K562 (cell line): Measurements from ENCODE around the gene PTPMT1. TPM values are rescaled to one million over a fixed set of nuclear protein-coding genes. Genes with fewer than 3 reads are reported as not detected.

Experiments used
- ARNT ChIP-seq, 2 experiments: fragments of 450-650 bp; IDR thresholded peaks; 2 replicates each; pipeline ENCODE4 v1.6.1; 2016; ENCODE audit warnings: mild to moderate bottlenecking in 1 of 2
- ILF3 ChIP-seq: fragments of 450-650 bp; IDR thresholded peaks from 2 replicates; pipeline ENCODE4 v1.6.1; 2018; ENCODE audit warnings: antibody characterized with exemption, mild to moderate bottlenecking, moderate library complexity, borderline replicate concordance
- MAFK ChIP-seq: IDR thresholded peaks from 2 replicates; pipeline ENCODE4 v1.6.1; 2011; ENCODE audit warnings: low read length, improper control_type of control experiment
- NFYB ChIP-seq: IDR thresholded peaks from 2 replicates; pipeline ENCODE4 v1.6.1; 2011; ENCODE audit warnings: mild to moderate bottlenecking, moderate library complexity; ENCODE audit not compliant: insufficient read length; ENCODE audit errors: extremely low read depth
- SNIP1 ChIP-seq: fragments of 450-650 bp; IDR thresholded peaks from 2 replicates; pipeline ENCODE4 v1.7.1; 2017; ENCODE audit warnings: low read depth, mild to moderate bottlenecking
- STAG1 ChIP-seq: sonication (generic); formaldehyde crosslinking; IDR thresholded peaks from 2 replicates; pipeline ENCODE4 v1.5.0; 2020; ENCODE audit warnings: missing genetic modification reagents, borderline replicate concordance
- TBL1XR1 ChIP-seq, 2 experiments: IDR thresholded peaks; 2 replicates each; pipeline ENCODE4 v1.6.1; 2012; ENCODE audit warnings: improper control_type of control experiment in 2 of 2, low read length in 2 of 2, mild to moderate bottlenecking in 1 of 2
- ZFP30 ChIP-seq: fragments of 250-450 bp; sonication (Bioruptor Pico); IDR thresholded peaks from 2 replicates; pipeline ENCODE4 v1.8.0; 2022; ENCODE audit warnings: moderate library complexity, mild to moderate bottlenecking, inconsistent platforms, borderline replicate concordance
- ZNF143 ChIP-seq: sonication (generic); formaldehyde crosslinking; IDR thresholded peaks from 2 replicates; pipeline ENCODE4 v1.9.0; 2022; ENCODE audit warnings: mild to moderate bottlenecking, missing genetic modification reagents
- polyA plus RNA-seq, 8 experiments: library from polyadenylated mRNA; depleted of rRNA in 4 of 8; stranded (reverse) in 5 of 8; unstranded in 3 of 8; fragments of >200 nt; fragmentation: Nextera tagmentation in 2 of 8; fragmentation: Illumina TruSeq in 1 of 8; extraction: Ambion mirVana in 2 of 8; extraction: Trizol in 1 of 8; gene quantifications; 2 replicates each; pipeline versions ENCODE4 v1.2.1 to v1.2.3, GENCODE V29; 2011 to 2014; ENCODE audit warnings: inconsistent platforms in 1 of 8, missing spikeins in 1 of 8
- total RNA-seq, 7 experiments: library from RNA; depleted of rRNA in 6 of 7; stranded (reverse); fragments of >200 nt in 6 of 7; fragmentation: Illumina TruSeq in 2 of 7; extraction: Trizol in 2 of 7; gene quantifications; 2 replicates each; pipeline versions ENCODE4 v1.2.1 to v1.2.3, GENCODE V29; 2011 to 2021; ENCODE audit warnings: low replicate concordance in 1 of 7
- TF ChIP-seq, protein P1 (sequence below), 2 experiments: fragments of 450-650 bp; IDR thresholded peaks; 2 replicates each; pipeline ENCODE4 v1.6.1; 2016; ENCODE audit warnings: mild to moderate bottlenecking in 2 of 2, borderline replicate concordance in 1 of 2, low read depth in 1 of 2, moderate library complexity in 1 of 2
- TF ChIP-seq, protein P2 (sequence below), 3 experiments: fragments of 200-800 bp in 1 of 3; sonication (Bioruptor generic) in 1 of 3; sonication (generic) in 1 of 3; formaldehyde crosslinking in 1 of 3; IDR thresholded peaks; 2 replicates each; pipeline versions ENCODE4 v1.6.1 to v1.8.0; 2016 to 2022; ENCODE audit warnings: mild to moderate bottlenecking in 2 of 3, missing compliant biosample characterization in 2 of 3, missing genetic modification characterization in 2 of 3, missing genetic modification reagents in 1 of 3
- TF ChIP-seq, protein P3 (sequence below): fragments of 450-650 bp; IDR thresholded peaks from 2 replicates; pipeline ENCODE4 v1.6.1; 2014; ENCODE audit warnings: low read depth, mild to moderate bottlenecking, moderate library complexity, borderline replicate concordance
- TF ChIP-seq, protein P4 (sequence below): fragments of 250-450 bp; sonication (Bioruptor Pico); IDR thresholded peaks from 2 replicates; pipeline ENCODE4 v1.8.0; 2021; ENCODE audit warnings: mild to moderate bottlenecking, moderate library complexity

PTPMT1 gene
- total and polyA plus RNA-seq, 9 of the 15 experiments (the other 6 are each of a cell fraction or from before 2014, with no cell fraction given) = 10.4 to 140 (median 67.2) TPM

DNA sequence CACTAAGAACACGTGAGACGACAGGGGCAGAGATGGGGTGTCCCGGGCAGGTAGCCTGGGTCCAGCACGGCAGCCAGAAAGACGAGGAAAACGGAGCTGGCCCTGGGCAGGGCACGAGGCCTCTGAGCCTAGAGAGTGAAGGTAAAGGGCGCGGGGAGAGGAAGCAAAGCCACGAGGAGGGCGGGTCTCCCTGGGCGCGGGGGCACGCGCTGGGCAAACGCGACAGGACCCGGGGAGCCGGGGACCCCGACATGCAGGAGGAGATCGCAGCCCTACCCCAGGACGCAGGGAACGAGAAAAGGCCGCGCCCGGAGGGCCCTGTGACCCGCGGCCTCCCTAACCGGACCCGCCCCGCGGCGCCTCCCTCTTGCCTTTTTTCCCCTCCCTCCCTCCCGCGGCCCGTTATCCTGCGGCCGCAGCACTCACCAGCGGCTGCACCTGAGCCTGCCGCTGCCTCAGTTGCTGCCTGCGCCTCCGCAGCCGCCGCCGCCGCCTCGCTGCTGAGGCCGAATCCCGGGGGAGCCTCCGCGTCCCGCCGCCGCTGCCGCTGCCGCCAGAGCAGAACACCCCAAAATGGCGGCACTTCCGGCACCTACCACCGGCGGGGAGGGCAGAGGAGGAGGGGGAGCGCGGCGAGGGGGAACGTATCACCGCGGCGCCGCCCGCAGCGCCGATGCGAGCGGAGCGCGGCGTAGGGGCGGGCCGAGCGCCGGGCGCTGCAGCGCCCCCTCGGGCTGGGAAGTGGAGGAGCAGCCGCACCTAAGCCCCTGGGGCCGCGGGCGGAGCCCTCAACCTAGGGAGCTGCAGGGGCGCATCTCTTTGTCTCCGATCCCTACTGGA is 12.6 kb upstream of the PTPMT1 start, which contains the start of gene CELF1 (continued):
- 0 out of 2 replicates have a peak, but pooled peaks have one; percentile 53 for TF ChIP-seq ILF3
- no peak for TF ChIP-seq MAFK
- TF ChIP-seq, protein P1, sequence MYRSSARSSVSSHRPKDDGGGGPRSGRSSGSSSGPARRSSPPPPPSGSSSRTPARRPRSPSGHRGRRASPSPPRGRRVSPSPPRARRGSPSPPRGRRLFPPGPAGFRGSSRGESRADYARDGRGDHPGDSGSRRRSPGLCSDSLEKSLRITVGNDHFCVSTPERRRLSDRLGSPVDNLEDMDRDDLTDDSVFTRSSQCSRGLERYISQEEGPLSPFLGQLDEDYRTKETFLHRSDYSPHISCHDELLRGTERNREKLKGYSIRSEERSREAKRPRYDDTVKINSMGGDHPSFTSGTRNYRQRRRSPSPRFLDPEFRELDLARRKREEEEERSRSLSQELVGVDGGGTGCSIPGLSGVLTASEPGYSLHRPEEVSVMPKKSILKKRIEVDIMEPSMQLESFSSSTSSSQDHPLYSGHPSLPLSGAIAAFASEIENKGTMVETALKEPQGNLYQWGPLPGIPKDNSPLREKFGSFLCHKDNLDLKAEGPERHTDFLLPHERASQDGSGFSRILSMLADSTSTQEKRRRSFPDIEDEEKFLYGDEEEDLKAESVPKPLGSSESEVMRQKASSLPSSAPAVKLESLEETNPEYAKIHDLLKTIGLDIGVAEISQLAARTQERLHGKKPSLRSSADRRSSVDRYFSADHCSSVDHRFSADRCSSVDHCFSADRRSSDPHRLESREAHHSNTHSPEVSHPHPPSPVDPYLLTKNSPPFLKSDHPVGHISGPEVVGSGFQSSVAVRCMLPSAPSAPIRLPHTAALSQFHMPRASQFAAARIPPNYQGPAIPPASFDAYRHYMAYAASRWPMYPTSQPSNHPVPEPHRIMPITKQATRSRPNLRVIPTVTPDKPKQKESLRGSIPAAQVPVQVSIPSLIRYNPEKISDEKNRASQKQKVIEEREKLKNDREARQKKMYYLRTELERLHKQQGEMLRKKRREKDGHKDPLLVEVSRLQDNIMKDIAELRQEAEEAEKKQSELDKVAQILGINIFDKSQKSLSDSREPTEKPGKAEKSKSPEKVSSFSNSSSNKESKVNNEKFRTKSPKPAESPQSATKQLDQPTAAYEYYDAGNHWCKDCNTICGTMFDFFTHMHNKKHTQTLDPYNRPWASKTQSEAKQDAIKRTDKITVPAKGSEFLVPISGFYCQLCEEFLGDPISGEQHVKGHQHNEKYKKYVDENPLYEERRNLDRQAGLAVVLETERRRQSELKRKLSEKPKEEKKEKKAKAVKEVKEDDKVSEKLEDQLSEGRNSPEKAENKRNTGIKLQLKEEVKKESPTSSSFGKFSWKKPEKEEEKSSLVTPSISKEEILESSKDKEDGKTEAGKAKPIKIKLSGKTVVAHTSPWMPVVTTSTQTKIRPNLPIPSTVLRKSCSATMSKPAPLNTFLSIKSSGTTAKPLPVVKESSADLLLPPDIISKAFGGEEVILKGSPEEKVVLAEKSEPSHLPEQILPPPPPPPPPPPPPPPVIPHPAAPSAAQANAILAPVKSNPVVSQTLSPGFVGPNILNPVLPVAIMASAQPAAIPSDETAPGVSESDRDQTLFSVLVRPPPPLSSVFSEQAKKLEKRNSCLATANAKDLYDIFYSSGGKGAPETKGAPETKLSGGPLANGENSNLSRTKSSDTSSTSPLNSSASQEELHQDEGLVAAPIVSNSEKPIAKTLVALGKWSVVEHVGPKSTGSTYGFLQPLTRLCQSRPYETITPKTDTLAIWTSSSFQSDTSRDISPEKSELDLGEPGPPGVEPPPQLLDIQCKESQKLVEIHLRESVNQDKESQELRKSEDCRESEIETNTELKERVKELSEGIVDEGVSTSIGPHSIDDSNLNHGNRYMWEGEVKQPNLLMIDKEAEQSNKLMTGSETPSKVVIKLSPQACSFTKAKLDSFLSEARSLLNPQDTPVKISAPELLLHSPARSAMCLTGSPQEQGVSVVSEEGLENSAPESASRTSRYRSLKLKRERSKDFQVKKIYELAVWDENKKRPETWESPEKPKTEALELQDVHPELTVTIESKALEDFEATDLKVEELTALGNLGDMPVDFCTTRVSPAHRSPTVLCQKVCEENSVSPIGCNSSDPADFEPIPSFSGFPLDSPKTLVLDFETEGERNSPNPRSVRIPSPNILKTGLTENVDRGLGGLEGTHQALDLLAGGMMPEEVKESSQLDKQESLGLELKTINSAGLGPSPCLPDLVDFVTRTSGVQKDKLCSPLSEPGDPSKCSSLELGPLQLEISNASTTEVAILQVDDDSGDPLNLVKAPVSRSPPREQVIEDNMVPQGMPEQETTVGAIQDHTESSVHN (IDR thresholded peaks at IDR 0.05; ENCODE audit: borderline replicate concordance in 1 of 2, low read depth in 1 of 2) = no peak
- no peak for TF ChIP-seq ZFP30
- no peak for TF ChIP-seq ZNF143 (CRISPR knock-in tag)
- TF ChIP-seq, protein P2, sequence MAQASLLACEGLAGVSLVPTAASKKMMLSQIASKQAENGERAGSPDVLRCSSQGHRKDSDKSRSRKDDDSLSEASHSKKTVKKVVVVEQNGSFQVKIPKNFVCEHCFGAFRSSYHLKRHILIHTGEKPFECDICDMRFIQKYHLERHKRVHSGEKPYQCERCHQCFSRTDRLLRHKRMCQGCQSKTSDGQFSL (CRISPR knock-in tag; IDR thresholded peaks at IDR 0.05) = peak; percentile 53; the same call in 1 of the 2 replicates
- TF ChIP-seq, protein P2 (tag; IDR thresholded peaks at IDR 0.05) = no peak
- TF ChIP-seq, protein P3, sequence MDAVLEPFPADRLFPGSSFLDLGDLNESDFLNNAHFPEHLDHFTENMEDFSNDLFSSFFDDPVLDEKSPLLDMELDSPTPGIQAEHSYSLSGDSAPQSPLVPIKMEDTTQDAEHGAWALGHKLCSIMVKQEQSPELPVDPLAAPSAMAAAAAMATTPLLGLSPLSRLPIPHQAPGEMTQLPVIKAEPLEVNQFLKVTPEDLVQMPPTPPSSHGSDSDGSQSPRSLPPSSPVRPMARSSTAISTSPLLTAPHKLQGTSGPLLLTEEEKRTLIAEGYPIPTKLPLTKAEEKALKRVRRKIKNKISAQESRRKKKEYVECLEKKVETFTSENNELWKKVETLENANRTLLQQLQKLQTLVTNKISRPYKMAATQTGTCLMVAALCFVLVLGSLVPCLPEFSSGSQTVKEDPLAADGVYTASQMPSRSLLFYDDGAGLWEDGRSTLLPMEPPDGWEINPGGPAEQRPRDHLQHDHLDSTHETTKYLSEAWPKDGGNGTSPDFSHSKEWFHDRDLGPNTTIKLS = no peak
- peak in 1 of 2 experiments; percentile 27; a peak in 1 of 4 replicates for TF ChIP-seq TBL1XR1 (IDR thresholded peaks at IDR 0.05; ENCODE audit: low read length in 2 of 2)
- TF ChIP-seq STAG1 = 0 out of 2 replicates have a peak, but pooled peaks have one; percentile 37
- TF ChIP-seq, protein P4, sequence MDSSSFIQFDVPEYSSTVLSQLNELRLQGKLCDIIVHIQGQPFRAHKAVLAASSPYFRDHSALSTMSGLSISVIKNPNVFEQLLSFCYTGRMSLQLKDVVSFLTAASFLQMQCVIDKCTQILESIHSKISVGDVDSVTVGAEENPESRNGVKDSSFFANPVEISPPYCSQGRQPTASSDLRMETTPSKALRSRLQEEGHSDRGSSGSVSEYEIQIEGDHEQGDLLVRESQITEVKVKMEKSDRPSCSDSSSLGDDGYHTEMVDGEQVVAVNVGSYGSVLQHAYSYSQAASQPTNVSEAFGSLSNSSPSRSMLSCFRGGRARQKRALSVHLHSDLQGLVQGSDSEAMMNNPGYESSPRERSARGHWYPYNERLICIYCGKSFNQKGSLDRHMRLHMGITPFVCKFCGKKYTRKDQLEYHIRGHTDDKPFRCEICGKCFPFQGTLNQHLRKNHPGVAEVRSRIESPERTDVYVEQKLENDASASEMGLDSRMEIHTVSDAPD (CRISPR knock-in tag) = no peak
- no peak for TF ChIP-seq ARNT (IDR thresholded peaks at IDR 0.05)
- TF ChIP-seq NFYB = no peak
- no peak for TF ChIP-seq SNIP1
